ENCODE measurements around the gene PIEZO2.

Gene PIEZO2

GRCh38 chr18:11114653-11115052, 34.7 kb downstream of the PIEZO2 start:
- in situ Hi-C loops (cut with HindIII; ENCODE audit: low sequenced_read_pairs): no loop called here

DNA sequence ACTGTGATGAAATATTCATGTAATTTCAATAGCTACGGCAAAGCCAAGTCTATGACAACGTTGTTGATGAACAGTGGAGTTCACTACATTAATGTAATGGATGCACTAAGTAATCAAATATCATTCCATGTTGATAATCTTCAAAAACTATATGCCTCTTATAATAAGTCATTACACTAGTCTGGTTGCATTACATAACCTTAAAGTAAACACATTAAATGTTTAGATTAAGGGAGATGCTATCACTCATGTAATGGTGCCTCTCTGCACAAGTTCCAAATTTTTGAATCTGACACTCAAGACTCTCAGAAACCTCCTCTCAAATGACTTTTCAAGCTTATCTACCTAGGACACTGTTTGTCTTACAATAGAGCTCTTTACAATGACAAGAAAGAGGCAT, 35.4 kb downstream of the PIEZO2 start:
- in situ Hi-C loops (cut with HindIII; ENCODE audit: low sequenced_read_pairs): no loop called here

DNA sequence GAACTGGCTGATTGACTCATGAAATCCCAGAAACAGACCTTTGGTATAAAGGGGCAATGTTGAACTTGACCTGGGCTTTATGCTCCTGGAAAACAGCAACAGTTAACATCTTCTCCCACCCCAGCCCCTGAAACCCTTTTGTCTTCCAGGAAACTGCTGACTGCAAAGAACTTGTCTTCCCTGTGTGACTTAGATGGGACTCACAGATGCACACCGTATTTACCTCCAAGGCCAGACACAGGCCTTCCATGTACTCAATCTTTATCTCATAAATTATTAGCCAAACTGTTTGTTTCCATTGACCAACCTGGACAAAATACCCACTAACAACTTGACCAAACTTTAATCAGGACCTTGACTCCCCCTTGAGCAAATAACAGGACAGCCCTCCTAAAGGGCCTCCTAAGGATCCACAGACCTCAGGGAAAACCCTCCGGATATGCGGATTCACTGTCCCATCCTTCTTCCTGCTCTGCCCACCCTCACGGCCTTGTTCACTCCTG, 36.3 kb downstream of the PIEZO2 start:
- in situ Hi-C loops (cut with HindIII; ENCODE audit: low sequenced_read_pairs): no loop called here

DNA sequence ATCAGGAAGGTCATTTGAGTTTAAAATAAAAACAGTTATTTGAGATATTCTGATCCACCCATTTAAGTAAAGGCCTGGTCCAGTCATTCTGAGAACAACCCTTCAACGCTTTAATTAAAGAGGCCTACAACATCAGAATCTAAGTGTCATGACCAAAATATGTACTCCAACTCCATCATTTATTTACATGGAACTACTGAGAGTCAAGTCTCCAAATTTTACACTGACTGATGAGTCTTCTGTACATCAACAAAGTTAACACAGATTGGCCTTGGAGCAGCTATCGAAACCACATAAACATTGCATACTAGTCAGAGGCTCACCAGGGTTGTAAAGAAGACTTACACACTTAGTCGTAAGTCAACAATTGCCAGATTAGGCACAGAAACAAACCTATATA, 37.1 kb downstream of the PIEZO2 start:
- in situ Hi-C loops (cut with HindIII; ENCODE audit: low sequenced_read_pairs): no loop called here

- in situ Hi-C loops (cut with HindIII; ENCODE audit: low sequenced_read_pairs): no loop called here
Observed at GRCh38 chr18:11110509-11110908, 38.9 kb downstream of the PIEZO2 start.

GRCh38 chr18:11108947-11109346, 40.4 kb downstream of the PIEZO2 start:
- in situ Hi-C loops (cut with HindIII; ENCODE audit: low sequenced_read_pairs): no loop called here

- in situ Hi-C loops (cut with HindIII; ENCODE audit: low sequenced_read_pairs): no loop called here
Observed at GRCh38 chr18:11106894-11107293, 42.5 kb downstream of the PIEZO2 start.

DNA sequence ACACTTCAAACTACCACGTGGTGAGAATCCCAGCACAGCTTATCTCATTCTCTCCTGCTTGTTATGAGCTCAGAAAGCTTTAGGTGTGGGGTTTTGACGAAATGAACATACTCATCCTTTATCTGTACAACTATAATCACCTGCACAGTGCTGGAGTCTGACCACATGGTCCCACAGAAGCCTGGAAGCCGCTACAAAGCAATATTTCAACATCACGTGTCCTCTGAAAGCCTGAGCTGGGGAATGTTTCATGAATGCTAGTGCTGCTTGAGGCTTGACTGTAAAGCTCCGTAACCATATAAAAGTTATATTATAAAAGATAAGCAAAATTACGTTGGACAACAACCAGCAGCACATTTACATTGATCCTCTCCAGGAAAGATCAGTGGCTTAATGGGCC, 43.9 kb downstream of the PIEZO2 start:
- in situ Hi-C loops (cut with HindIII; ENCODE audit: low sequenced_read_pairs): no loop called here

- in situ Hi-C loops (cut with HindIII; ENCODE audit: low sequenced_read_pairs): no loop called here
Observed at GRCh38 chr18:11104307-11104706, 45.1 kb downstream of the PIEZO2 start.

DNA sequence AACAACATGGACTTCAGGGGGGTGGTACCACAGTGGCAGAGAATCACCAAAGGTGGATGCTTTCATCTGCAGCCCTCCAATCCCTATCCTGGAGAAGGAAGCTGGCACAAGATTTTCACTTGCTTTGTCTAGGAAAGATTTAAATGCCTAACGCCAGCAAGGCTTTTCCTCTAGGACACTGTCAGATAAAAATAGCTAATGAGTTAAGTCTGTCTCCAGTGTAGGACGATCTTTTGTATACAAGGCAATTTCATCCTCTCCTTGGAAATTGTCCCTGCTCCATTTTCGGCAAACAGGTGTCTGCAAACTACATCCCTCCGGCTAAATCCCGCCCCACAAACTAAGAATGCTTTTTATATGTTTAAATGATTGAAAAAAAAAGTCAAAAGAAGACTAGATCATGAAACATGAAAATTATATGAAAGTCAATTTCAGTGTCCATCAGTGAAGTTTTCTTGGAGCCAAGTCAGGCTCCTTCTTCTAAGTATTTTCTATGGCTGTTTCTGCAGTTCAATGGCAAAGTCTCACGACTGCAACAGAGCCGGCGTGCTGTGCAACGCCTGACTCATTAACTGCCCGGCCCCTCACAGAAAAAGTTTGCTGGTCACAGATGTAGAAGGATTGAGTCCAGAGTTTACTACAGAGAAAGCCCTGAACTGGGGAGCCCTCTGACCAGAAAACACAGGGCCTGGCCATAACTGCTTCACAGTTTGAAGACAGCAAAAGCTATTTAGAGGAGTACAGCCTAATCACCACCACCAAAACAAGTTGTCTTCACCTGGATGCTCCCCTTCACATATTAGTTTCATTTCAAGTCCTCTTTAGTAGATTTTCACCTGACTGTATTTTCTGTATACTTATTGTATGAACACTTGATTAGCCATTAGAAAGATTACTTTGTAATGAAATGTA, 52.3 kb downstream of the PIEZO2 start:
- in situ Hi-C loops (cut with HindIII; ENCODE audit: low sequenced_read_pairs): no loop called here

- in situ Hi-C loops (cut with HindIII; ENCODE audit: low sequenced_read_pairs): no loop called here
Observed at GRCh38 chr18:11096411-11096810, 53.0 kb downstream of the PIEZO2 start.

- in situ Hi-C loops (cut with HindIII; ENCODE audit: low sequenced_read_pairs): no loop called here
Observed at GRCh38 chr18:11095674-11096293, 53.6 kb downstream of the PIEZO2 start.

- in situ Hi-C loops (cut with HindIII; ENCODE audit: low sequenced_read_pairs): no loop called here
Observed at GRCh38 chr18:11095211-11095610, 54.2 kb downstream of the PIEZO2 start.

GRCh38 chr18:11091746-11092145, 57.6 kb downstream of the PIEZO2 start:
- in situ Hi-C loops (cut with HindIII; ENCODE audit: low sequenced_read_pairs): no loop called here

DNA sequence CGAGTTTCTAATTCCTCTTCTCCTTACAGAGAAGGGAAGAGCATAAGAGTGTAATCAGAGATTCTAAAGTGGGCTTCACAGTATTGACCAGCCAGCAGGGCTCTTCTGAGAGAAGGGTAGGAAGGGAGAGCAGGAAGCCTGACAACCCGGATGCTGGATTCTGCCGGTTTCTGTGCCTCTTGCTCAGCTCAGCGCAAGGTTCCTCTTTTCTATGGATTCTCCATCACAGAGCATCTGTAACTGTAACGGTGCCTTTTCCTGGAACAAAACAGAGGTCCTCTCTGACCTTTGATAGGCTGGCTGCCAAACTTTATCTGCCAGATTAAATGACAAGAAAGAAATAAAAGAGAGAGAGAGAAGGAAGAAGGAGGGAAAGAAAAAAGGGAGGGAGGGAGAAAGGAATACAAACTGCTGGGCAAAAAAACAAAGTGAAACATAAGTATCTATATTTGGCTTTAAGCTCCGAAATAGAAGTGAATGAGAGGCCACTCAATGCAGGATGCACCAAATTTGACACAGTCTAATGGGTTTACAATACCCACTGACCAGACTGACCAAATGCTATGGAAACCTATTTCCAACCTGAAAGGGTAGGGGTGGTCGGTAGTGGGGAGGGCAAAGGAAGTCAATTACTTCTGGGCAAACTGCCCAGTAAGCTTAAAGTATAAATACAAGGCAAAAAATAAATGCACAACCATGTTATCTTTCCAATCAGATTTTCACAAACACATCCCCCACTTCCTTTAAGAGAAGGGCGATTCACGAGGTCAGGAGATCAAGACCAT, 59.2 kb downstream of the PIEZO2 start:
- in situ Hi-C loops (cut with HindIII; ENCODE audit: low sequenced_read_pairs): no loop called here

DNA sequence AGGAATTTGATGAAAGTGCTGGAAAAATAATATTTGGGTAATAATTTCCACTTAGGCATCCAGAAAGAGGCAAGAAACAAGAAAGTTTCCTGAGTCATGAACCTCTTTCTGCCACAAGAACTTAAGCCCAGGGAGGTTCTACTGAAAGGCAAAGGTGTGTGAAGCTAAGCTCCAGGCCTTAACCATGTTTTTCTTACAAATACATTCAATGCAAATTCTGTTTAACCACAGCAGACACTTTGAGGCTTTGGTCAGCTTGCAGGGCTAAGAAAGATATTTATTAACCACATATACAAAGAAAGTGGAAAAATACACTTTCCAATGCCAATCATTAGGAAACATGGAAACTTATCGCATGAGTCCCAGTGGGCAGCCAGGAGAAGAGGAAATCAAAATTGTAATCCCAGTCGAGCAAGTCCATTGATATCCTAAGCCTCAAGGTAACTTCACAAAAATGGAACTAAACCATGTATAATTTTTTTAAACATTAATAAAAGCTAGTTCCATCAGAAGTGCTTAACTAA, 68.3 kb downstream of the PIEZO2 start:
- in situ Hi-C loops (cut with HindIII; ENCODE audit: low sequenced_read_pairs): no loop called here

DNA sequence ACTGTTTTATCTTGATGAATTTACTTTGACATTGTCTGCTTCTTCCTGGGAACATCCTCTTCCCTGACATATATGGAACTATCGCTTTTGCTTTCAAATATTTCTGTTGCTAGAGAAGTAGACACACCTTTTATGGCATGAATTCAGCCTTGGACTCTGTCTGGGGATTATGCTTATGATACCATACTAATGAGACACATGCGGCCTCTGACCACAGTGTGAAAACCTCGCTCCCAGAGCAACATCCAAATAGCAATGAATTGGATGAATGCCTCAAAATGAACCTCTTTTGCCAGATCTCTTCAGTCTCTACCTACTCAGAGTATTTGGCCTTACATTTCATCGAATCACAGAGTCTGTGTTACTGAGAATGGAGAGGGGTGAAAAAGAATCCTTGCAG, 70.9 kb downstream of the PIEZO2 start:
- in situ Hi-C loops (cut with HindIII; ENCODE audit: low sequenced_read_pairs): no loop called here

DNA sequence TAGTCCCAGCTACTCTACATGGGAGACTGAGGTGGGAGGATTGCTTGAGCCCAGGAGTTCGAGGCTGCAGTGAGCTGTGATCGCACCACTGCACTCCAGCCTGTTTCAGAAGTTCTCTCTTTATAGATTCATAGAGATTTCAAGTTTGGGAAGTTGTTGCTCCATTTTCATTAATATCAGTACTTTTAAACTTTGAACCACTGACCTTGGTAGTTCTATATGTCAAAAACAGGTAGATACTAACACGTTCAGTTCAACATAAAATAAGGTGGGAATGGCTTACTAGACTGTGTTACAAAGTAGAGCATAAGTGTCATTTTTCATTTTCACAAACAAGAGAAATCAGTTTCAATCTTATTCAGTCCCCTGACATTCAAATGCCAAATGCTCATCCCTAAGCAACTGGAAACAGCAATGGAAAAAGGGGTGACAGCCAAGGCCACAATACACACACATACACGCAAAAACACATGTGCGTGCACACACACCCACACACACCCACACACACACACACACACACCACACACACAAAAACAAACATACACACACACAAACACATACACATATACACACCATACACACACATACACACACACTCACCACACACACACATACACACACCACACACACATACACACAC, 71.7 kb downstream of the PIEZO2 start:
- in situ Hi-C loops (cut with HindIII; ENCODE audit: low sequenced_read_pairs): no loop called here

DNA sequence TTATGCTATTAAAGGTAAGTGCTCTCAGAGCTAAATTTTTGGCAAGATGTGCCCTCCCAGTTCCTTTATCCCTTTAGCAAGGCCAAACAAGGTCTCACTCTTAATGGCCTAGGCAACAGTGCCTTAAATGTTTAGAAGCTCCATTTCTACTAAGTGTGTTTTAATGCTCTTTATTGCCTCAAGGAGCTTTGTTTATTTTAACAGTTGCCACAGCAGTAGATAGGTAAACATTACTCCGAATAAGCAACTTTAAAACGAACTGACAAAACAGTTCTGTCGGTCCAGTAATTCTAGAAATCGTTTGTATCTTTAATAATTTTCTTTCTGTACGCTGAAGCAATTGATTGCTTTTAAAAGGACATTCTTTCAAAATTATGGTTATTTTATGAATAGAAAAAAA, 74.5 kb downstream of the PIEZO2 start:
- in situ Hi-C loops (cut with HindIII; ENCODE audit: low sequenced_read_pairs): no loop called here

GRCh38 chr18:11073971-11074370, 75.4 kb downstream of the PIEZO2 start:
- in situ Hi-C loops (cut with HindIII; ENCODE audit: low sequenced_read_pairs): no loop called here

GRCh38 chr18:11072632-11073031, 76.7 kb downstream of the PIEZO2 start:
- in situ Hi-C loops (cut with HindIII; ENCODE audit: low sequenced_read_pairs): no loop called here
